Measurements from ENCODE around the gene AKAP9.

DNA sequence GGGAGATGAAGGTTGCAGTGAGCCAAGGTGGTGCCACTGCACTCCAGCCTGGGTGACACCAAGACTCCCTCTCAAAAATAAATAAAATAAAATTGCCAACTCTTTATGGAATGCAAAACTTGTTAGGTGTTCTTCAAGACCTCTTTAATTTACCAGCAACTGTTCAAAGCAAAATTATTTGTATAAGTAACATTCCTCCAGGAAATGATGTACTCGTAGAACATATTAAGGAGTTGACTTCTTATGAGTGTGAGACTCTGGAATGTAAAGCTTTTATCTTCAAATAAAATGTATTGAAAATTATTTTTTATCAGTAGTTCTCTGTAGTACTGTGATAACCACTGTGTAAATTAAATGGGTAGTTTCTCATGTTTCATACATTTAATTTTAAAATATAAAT, 99.2 kb downstream of the AKAP9 start:
- TF ChIP-seq CTCF (IDR thresholded peaks at IDR 0.05; ENCODE audit: low read depth, low read length, missing input control) (no peak), HNF4A (conservative IDR thresholded peaks at IDR 0.05) (no peak), FOXA1 (IDR thresholded peaks at IDR 0.05) (no peak), REST (IDR thresholded peaks at IDR 0.05) (no peak), SP1 (IDR thresholded peaks at IDR 0.05) (no peak), ATF3 (IDR thresholded peaks at IDR 0.05) (no peak), RAD21 (IDR thresholded peaks at IDR 0.05) (no peak)
